NCI-H2029 (cell line): ENCODE measurements around the gene MIEF2.
A peak's percentile ranks its signal among the peaks of the same experiment; 100 is the strongest.

Experiments
- DNase-seq: peaks from one replicate; lab custom pipeline; 2025; lab: John Stamatoyannopoulos, UW

Gene MIEF2

DNA sequence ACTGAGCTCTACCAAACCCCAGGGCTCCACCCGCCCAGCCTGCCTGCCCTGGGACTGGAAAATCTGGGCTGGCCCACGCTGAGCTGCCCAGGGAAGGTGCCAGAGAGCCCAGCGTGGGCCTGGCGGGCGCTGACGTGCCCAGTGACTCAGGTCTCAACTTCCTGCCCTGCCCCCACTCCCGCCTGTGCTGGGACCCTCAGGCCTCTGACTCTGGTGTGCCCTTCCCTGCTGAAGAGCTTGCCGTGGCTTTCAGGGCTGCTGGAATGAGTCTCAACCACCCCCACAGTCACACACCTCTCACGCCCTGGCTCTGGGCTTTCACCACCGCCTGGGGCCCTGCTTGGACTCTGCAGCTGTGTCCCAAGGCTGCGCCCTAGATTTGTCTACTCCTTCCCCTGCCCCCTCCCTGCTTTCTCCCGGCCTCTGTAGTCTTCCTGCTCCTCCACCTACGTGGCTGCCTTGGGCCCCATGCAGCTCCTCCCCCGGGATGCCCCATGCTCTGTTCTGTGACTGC, 24.7 kb upstream of the MIEF2 start:
- DNase-seq: no peak

DNA sequence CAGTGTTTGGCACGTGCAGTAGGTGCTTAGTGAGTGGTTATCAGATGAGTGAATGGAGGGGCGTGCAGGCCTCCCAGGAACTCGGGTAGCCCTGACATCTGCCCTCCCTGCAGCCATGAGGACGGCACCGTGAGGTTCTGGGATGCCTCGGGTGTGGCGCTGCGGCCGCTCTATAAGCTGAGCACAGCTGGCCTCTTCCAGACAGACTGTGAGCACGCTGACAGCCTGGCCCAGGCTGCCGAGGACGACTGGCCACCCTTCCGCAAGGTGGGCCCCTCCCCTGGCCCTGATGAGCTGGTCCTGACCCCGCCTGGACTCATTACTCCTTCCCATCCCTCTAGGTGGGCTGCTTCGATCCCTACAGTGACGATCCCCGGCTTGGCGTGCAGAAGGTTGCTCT, 24.0 kb upstream of the MIEF2 start:
- DNase-seq: no peak

- DNase-seq: no peak
These were observed 23.0 kb upstream of the MIEF2 start for GRCh38 chr17:18237461-18237860.

- no peak for DNase-seq
These were observed 22.2 kb upstream of the MIEF2 start for GRCh38 chr17:18238299-18238698.

- DNase-seq: no peak
These were observed 20.0 kb upstream of the MIEF2 start for GRCh38 chr17:18240449-18240848.

GRCh38 chr17:18241229-18241871, 19.1 kb upstream of the MIEF2 start:
- DNase-seq: no peak

GRCh38 chr17:18245038-18245776, 15.3 kb upstream of the MIEF2 start:
- no peak for DNase-seq

DNA sequence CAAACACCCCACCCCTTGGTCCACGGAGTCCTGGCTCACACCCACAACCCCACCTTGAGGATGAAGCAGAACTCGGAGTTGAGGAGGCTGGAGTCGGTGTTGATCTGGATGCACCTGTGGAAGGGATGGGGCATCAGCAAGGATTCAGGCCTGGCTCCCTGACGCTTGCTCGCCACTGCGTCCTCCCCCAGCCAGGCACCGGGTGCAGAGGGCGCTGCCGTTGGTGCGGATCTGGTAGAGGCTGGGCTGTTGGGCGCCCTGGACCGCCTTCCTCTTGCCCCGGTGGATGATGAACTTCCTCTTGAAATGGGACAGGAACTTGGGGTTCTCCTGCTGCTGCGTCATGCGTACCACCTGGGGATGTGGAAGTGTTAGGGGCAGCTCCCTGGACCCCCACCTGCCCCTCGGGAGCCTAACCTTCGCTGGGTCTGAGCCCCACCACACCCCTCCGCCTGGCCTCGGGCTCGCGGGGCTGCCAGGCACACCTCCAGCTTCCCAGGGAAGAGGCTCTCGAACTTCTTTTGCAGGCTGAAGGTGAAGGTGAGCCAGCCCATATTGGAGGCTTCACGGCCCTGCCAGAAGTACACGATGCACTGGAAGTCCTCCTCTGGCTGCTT, 14.2 kb upstream of the MIEF2 start:
- DNase-seq: no peak

DNA sequence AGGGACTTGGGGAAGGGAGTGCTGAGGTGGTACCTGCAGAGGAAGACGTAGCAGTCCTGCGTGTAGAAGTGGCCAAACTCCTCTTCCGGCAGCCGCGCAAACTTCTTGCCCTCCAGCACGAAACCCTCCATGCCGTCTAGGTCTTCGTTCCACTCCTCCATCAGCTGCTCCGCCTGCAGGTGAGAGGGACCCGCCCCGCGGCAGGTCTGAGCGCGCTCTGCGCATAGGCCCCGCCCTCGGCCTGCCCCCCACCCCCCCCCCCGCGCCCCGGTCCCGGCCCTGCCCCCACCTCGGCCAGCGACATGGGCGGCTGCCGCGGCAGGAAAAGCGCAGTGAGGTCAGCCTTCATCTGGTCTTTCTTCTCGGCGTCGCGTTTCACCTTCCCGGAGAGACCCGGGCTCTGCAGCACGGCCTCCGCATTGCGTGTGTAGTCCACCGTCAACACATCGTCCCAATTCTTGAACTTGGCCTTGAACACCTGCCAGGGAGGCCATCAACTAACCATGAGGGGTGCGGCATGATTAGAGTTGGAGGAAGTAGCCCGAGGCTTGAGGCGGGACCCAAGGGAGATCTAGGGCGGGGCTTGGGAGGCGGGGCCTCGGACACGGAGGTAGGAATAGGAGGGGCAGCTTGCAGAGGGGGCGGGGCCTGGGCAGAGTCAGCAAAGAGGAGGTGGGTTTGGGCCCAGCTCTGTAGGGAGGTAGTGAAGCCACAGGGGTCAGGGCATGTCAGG, 13.4 kb upstream of the MIEF2 start:
- DNase-seq: peak; percentile 68

- no peak for DNase-seq
These were observed 12.9 kb upstream of the MIEF2 start for GRCh38 chr17:18247613-18248001.

DNA sequence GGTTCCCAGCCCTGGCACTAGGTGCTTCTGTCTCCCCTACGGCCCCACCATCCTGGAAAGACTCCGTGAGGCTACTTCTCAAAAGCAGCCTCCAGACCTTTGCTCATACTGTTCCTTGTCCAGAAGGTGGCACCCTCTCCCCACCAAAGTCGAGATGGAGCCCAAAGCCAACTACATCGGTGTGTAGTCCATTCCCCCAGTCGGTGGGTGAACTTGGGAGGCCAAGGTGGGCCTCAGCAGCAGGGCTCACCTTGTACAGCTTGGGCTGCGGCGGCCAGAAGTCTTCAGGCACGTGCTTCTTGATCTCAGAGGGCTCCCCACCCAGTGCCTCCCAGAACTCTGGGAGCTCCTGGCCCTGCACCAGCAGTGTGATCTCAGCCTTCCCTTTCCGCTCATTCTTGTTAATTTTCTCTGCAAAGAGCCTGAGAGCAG, 12.1 kb upstream of the MIEF2 start:
- no peak for DNase-seq

- DNase-seq: no peak
These were observed 11.7 kb upstream of the MIEF2 start for GRCh38 chr17:18248811-18249210.

DNA sequence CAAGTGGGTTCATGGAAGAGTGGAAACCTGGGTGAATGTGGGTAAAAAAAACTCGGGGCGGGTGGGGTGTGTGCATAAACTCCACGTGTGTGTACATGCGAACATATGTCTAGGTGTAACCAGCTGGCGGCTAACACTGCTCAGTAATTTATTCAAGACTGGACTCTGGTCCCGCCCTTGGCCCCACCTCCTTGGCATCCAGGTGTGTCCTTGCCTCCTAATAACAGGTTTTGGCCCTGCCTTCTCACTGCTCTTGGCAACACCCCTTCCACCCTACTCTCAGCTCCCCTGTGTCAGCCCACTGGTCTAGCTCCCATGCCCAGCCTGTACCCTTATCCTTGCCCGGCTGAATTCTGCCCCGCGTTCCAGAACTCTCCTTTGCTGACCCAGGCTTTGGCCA, 10.2 kb upstream of the MIEF2 start:
- peak; percentile 15 for DNase-seq

- DNase-seq: no peak
These were observed 9.8 kb upstream of the MIEF2 start for GRCh38 chr17:18250708-18251107.

DNA sequence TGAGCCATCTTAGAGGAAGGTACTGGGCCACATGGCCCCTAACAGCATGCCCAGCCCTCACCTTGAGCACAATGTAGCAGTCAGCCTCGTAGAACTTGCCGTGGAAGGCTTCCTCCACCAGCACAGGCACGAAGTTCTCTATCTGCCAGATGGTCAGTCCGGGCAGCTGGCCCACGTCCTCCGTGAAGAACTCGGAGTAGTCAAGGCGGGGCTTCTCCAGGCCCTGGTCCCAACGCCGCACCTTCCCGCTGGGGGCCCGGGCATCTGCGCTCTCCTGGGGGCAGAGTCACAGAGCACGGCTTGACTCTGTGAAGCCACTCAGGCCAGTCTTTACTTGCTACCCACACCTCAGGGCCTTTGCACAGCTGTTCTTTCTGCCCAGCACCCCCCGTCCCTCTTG, 9.3 kb upstream of the MIEF2 start:
- no peak for DNase-seq

DNA sequence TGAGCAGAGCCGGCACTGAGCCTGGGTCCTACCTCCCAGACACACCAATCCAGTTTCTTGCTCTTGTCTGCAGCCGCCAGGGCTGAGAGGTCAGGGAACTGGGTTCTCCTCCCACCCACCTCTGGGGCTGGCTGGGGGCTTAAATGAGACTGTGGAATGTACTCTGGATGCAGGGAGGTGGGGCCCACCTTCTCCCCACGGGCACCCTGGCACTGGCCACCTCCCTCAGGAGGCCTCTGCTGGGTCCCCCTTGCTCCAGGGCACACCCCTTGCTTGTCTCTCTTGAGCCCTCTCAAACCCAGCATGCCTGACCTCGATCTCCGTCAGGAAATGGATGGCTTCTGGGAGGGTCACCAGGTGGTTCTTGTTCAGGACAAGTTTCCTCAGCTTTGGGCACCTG, 8.3 kb upstream of the MIEF2 start:
- DNase-seq: no peak

DNA sequence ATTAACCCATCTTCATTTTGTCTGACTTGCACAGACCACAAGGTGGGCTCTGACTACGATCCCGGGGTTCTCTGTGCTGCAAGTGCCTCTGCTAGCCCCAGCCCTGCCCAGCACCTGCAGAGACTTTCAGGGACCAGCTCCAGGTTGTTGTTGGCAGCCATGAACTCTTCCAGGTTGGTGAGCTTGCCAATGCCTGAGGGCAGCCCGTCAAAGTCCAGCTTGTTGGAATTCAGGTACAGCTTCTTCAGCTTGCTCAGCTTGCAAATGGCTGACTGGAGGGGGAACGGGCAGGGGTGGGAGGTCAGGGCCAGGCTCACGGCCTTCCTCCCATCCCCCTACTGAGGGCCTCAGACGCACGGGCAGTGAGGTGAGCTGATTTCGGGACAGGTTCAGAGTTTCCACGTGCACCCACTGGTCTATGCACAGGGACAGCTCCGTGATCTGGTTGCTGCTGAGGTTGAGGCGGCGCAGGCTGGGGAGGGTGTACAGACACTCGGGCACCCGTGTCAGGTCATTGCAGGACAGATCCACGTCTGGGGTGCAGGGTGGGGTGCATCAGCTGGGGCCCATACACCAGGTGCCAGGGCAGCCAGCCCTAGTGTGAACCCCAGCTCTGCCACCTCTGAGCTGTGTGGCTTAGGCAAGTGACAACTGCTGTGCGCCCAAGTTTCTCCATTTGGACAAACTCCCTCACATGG, 7.1 kb upstream of the MIEF2 start:
- no peak for DNase-seq

DNA sequence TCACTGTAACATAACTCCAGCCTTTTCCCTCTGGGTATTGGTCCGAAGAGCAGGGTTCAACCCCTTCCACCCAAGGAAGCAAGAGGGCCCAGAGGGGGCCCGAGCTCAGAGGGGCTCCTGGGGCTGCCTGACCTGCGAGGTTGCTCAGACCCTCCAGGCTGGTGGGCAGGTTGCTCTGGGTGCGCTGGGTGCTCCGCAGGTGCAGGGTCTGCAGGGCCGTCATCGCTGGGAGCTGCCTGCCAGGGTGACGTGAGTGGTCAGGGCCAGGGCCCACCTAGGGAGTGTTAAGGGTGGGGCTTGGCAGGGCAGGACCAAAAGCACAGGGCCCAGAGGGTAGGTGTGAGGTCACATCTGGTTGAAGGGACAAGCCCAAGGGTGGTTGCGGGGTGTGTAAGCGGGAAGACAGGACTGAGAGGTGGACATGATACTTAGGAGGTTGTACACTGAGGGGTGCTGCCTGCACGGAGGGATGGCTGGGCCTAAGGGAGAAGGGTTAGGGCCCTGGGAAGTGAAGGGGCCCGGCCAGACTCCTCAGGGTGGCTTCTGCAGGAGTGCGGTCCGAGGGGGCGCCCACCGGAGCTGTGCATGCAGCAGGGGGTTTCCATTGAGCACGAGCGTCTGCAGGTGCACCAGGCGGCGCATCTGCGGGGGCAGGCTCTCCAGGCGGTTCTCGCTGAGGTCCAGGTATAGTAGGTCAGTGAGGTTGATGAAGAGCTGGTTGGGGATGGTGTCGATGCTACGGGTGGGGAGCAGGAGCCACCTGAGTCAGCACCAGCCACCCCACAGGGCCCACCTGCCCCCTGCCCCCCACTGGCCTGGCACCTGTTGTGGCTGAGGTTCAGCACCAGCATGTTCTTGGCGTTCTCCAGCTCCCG, 6.3 kb upstream of the MIEF2 start:
- DNase-seq: no peak

GRCh38 chr17:18254888-18255649, 5.4 kb upstream of the MIEF2 start:
- DNase-seq: no peak

GRCh38 chr17:18256351-18256750, 4.1 kb upstream of the MIEF2 start:
- no peak for DNase-seq
